Measurements from ENCODE around the gene TRIP13.
"Not testable (repeated sequence)": the region's sequence is repeated elsewhere in the genome, so short reads cannot be mapped to it uniquely, and the experiment has no call there.

The TRIP13 gene

GRCh38 chr5:892394-893136, at the start of gene TRIP13, which contains the start of gene BRD9:
TRIP13 (plus strand) TSS chr5:892884; CDS start chr5:892999, 115 bp downstream.
BRD9 (minus strand) TSS chr5:892801; CDS start chr5:892657, 144 bp downstream.
- DNase-seq, result peak; percentile 91

- not testable (repeated sequence) for DNase-seq
Observed at GRCh38 chr5:843371-843770, 49.3 kb upstream of the TRIP13 start.

GRCh38 chr5:843926-844325, 48.8 kb upstream of the TRIP13 start:
- DNase-seq, result not testable (repeated sequence)

- peak; percentile 8 for DNase-seq
Observed at GRCh38 chr5:844426-844825, 48.3 kb upstream of the TRIP13 start.

- not testable (repeated sequence) for DNase-seq
Observed at GRCh38 chr5:845031-845675, 47.5 kb upstream of the TRIP13 start.

- DNase-seq, result not testable (repeated sequence)
Observed at GRCh38 chr5:845676-846601, 46.7 kb upstream of the TRIP13 start.

- not testable (repeated sequence) for DNase-seq
Observed at GRCh38 chr5:846602-847091, 46.0 kb upstream of the TRIP13 start.

- DNase-seq, result not testable (repeated sequence)
Observed at GRCh38 chr5:847212-847611, 45.5 kb upstream of the TRIP13 start.

GRCh38 chr5:847736-848135, 44.9 kb upstream of the TRIP13 start:
- DNase-seq, result not testable (repeated sequence)

GRCh38 chr5:848671-849111, 44.0 kb upstream of the TRIP13 start:
- no peak for DNase-seq

- DNase-seq, result peak; percentile 60
Observed at GRCh38 chr5:849651-850301, 42.9 kb upstream of the TRIP13 start.

GRCh38 chr5:850511-851006, 42.1 kb upstream of the TRIP13 start, which contains the start of gene ZDHHC11:
ZDHHC11 (minus strand) TSS chr5:850986; CDS start chr5:850602, 384 bp downstream.
- no peak for DNase-seq

GRCh38 chr5:851076-851475, 41.6 kb upstream of the TRIP13 start:
- no peak for DNase-seq

GRCh38 chr5:851553-851952, 41.1 kb upstream of the TRIP13 start:
- DNase-seq, result no peak

- DNase-seq, result no peak
Observed at GRCh38 chr5:852018-852417, 40.7 kb upstream of the TRIP13 start.

GRCh38 chr5:852431-853401, 40.0 kb upstream of the TRIP13 start:
- DNase-seq, result no peak

- not testable (repeated sequence) for DNase-seq
Observed at GRCh38 chr5:853416-854090, 39.1 kb upstream of the TRIP13 start.

- no peak for DNase-seq
Observed at GRCh38 chr5:854217-854616, 38.5 kb upstream of the TRIP13 start.

- DNase-seq, result no peak
Observed at GRCh38 chr5:854966-855743, 37.5 kb upstream of the TRIP13 start.

Data from femur (tissue), 1 donor.